Measurements from ENCODE around the gene ACACB. TPM values are rescaled to one million over a fixed set of nuclear protein-coding genes. Genes with fewer than 3 reads are reported as not detected.

ACACB gene
- total and polyA plus RNA-seq, 2 experiments from 2014 or later = 6.2 to 15.4 TPM

DNA sequence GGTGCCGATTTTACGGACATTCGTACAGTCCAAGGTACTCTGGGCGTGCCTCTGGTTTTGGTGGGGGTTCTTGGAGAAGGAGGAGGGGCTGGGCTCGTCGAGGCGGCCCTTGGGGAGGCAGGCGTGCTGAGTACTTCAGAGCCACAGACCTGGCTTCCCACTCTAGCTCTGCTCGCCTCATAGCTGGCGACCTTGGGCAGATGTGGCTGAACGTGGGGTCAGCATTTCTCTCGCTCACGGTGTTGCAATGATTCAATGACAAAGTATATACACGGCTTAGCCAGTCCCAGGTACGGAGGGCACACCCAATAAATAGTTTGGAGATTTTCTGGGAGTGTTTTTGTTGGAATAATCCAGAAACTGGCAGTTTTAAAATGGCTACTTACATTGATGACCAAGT is 117.6 kb downstream of the ACACB start:
- H3K4me2 ChIP-seq = no peak overlapping the region
- Mint-ChIP-seq H3K27me3 (ENCODE audit: insufficient read depth, low read depth, poor library complexity) (peaks cover 9% of the 10 kb centered on the region), H3K9me3 (no peaks in the 10 kb centered on the region), H3K4me3 (no peak overlapping the region), H3K27ac (no peak overlapping the region), H3K4me1 (peaks cover 2% of the 10 kb centered on the region; the same call in 1 of the 3 replicates), H3K36me3 (ENCODE audit: low read depth) (no peaks in the 10 kb centered on the region; the same call in 2 of the 3 replicates)
- DNase-seq (ENCODE audit: low spot score) (no peak), ATAC-seq (no peak)
- H3K9me2 ChIP-seq (ENCODE audit: insufficient read depth) = no peaks in the 10 kb centered on the region
- peaks cover 4% of the 10 kb centered on the region; the same call in 1 of the 2 replicates for H3K36me3 ChIP-seq (ENCODE audit: insufficient read depth)
- TF ChIP-seq ETS1 (IDR thresholded peaks at IDR 0.05) = no peak
- no peak for TF ChIP-seq ZNF114 (CRISPR knock-in tag; IDR thresholded peaks at IDR 0.05)
- no peak for TF ChIP-seq JUNB (IDR thresholded peaks at IDR 0.05; ENCODE audit: unreplicated experiment)
- no peak for TF ChIP-seq CREB1 (CRISPR knock-in tag; IDR thresholded peaks at IDR 0.05; ENCODE audit: low read depth)
- no peak for TF ChIP-seq EZH2phosphoT487 (IDR thresholded peaks at IDR 0.05; ENCODE audit: unreplicated experiment)
- TF ChIP-seq NANOG (IDR thresholded peaks at IDR 0.05; ENCODE audit: borderline replicate concordance) = no peak
- H4K20me1 ChIP-seq (replicated peaks; ENCODE audit: insufficient read depth) = no peaks in the 10 kb centered on the region; the same call in 1 of the 2 replicates
- no peak overlapping the region for H3K4me3 ChIP-seq
- no peak overlapping the region for H2AFZ ChIP-seq
- H3K79me2 ChIP-seq (replicated peaks; ENCODE audit: insufficient read depth) = no peaks in the 10 kb centered on the region
- no peaks in the 10 kb centered on the region for H3K4me1 ChIP-seq (ENCODE audit: insufficient read depth)
- no peak overlapping the region for H3K27ac ChIP-seq (ENCODE audit: low read depth)
- no peaks in the 10 kb centered on the region for H3F3A ChIP-seq (replicated peaks; ENCODE audit: low read depth)
- H3K27me3 ChIP-seq (ENCODE audit: insufficient read depth) = no peaks in the 10 kb centered on the region

DNA sequence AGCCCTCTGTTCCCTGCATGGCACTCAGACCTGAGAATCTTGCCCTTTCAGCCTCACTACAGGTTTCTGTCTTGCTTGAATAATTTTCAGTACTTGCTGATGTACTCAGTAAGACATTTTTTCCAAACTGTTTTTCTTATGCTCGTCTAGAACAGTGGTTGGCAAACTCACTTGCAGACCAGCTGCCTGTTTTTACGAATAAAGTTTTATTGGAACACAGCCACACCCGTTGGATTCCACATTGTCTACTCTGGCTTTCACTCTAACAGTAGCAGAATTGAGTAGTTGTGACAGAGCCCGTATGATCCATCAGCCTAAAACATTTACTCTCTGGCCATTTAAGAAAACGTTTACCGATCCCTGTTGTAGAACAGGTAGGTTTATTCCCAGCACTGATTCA is 119.9 kb downstream of the ACACB start:
- no peak overlapping the region for H3K4me3 ChIP-seq
- no peak overlapping the region for H3K27ac ChIP-seq (ENCODE audit: low read depth)
- H3K9me2 ChIP-seq (ENCODE audit: insufficient read depth) = no peaks in the 10 kb centered on the region
- no peak overlapping the region for H3K4me2 ChIP-seq
- H3K36me3 ChIP-seq (ENCODE audit: insufficient read depth) = peaks cover 4% of the 10 kb centered on the region; the same call in 1 of the 2 replicates
- H3K4me1 Mint-ChIP-seq = peaks cover 2% of the 10 kb centered on the region; the same call in 1 of the 3 replicates
- H4K20me1 ChIP-seq (replicated peaks; ENCODE audit: insufficient read depth) = no peaks in the 10 kb centered on the region; the same call in 1 of the 2 replicates
- peaks cover 4% of the 10 kb centered on the region; the same call in 2 of the 3 replicates for H3K36me3 Mint-ChIP-seq (ENCODE audit: low read depth)
- ATAC-seq = no peak
- no peaks in the 10 kb centered on the region for H3K4me1 ChIP-seq (ENCODE audit: insufficient read depth)
- H3K27ac Mint-ChIP-seq = no peak overlapping the region
- no peaks in the 10 kb centered on the region for H3K9me3 Mint-ChIP-seq
- no peak overlapping the region for H2AFZ ChIP-seq
- H3K27me3 Mint-ChIP-seq (ENCODE audit: insufficient read depth, low read depth, poor library complexity) = peaks cover 9% of the 10 kb centered on the region
- no peaks in the 10 kb centered on the region for H3K79me2 ChIP-seq (replicated peaks; ENCODE audit: insufficient read depth)
- no peak overlapping the region for H3K4me3 Mint-ChIP-seq
- H3K27me3 ChIP-seq (ENCODE audit: insufficient read depth) = no peaks in the 10 kb centered on the region
- H3F3A ChIP-seq (replicated peaks; ENCODE audit: low read depth) = no peaks in the 10 kb centered on the region
- DNase-seq (ENCODE audit: low spot score) = no peak
- no peak for TF ChIP-seq NANOG (IDR thresholded peaks at IDR 0.05; ENCODE audit: borderline replicate concordance)
- TF ChIP-seq ZNF331 (CRISPR knock-in tag; IDR thresholded peaks at IDR 0.05; ENCODE audit: low read depth) = no peak
- TF ChIP-seq STAT1 (IDR thresholded peaks at IDR 0.05; ENCODE audit: unreplicated experiment) = no peak
- no peak for TF ChIP-seq CTCF (conservative IDR thresholded peaks at IDR 0.05; ENCODE audit: low read depth in 2 of 2)
- no peak for TF ChIP-seq POLR2AphosphoS5 (IDR thresholded peaks at IDR 0.05; ENCODE audit: low read depth)
- no peak for TF ChIP-seq ZNF462 (CRISPR knock-in tag; IDR thresholded peaks at IDR 0.05)
- no peak for TF ChIP-seq EZH2phosphoT487 (IDR thresholded peaks at IDR 0.05; ENCODE audit: unreplicated experiment)
- TF ChIP-seq ETS1 (IDR thresholded peaks at IDR 0.05) = no peak
- no peak for TF ChIP-seq EZH2 (IDR thresholded peaks at IDR 0.05; ENCODE audit: low read depth, unreplicated experiment)
- no peak for TF ChIP-seq CREB1 (CRISPR knock-in tag; IDR thresholded peaks at IDR 0.05; ENCODE audit: low read depth)

Data from GM23338 (cell line).